ENCODE data around the gene ZNF785.

- TF ChIP-seq CTCF (IDR thresholded peaks at IDR 0.05; ENCODE audit: extremely low read depth in 1 of 2, insufficient read depth in 1 of 2, low read depth in 1 of 2, low read length in 2 of 2): no peak
- TF ChIP-seq EZH2 (IDR thresholded peaks at IDR 0.05; ENCODE audit: borderline replicate concordance, low read depth, low read length, severe bottlenecking): no peak
Observed at GRCh38 chr16:30592871-30593270, 7.4 kb upstream of the ZNF785 start.
